GM06990 (cell line): ENCODE data around the gene TARBP2.

Experiments used
- DNase-seq: peaks from one replicate; pipeline ENCODE4 v3.0.0-alpha.2; 2011; ENCODE audit not compliant: insufficient read length; ENCODE audit errors: extremely low read depth
- H3K27me3 ChIP-seq: replicated peaks from 2 replicates; pipeline ENCODE4 v1.6.0; 2011; ENCODE audit warnings: low read length; ENCODE audit not compliant: control insufficient read depth, insufficient read depth
- H3K36me3 ChIP-seq: 2 replicates; pipeline ENCODE4 v1.5.1; 2011; ENCODE audit warnings: low read length; ENCODE audit not compliant: control insufficient read depth, insufficient read depth
- H3K4me3 ChIP-seq: replicated peaks from 2 replicates; pipeline ENCODE4 v1.5.1; 2011; ENCODE audit warnings: low read depth, mild to moderate bottlenecking, control low read depth, low read length
- TF ChIP-seq, protein P1 (sequence below): IDR thresholded peaks from 2 replicates; pipeline ENCODE4 v1.5.1; 2011; ENCODE audit warnings: low read length, control low read depth, mild to moderate bottlenecking, inconsistent platforms; ENCODE audit not compliant: insufficient read depth, poor library complexity, severe bottlenecking

Gene TARBP2

DNA sequence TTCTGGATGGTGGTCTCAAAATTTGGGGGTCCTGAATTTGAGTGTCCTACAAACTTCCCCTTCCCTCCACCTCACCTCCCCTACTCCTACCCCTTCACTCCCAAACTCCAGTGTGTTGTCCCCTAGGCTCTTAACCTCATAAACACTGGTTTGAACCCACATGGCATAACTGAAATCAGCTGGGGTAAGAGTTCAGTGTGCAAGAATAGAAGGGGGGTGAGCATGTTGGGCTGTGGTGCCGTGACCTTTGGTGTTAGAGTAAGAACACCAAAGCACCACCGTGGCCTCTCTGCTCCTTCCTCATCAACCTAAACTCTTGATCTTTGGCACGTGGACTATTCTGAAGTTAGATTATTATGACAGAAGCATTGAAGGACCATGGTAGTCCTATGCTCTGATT, 38.1 kb upstream of the TARBP2 start:
- no peak for DNase-seq
- Histone ChIP-seq H3K4me3 (no peak overlapping the region), H3K36me3 (peaks cover 61% of the 10 kb centered on the region), H3K27me3 (no peaks in the 10 kb centered on the region)
- TF ChIP-seq, protein P1, sequence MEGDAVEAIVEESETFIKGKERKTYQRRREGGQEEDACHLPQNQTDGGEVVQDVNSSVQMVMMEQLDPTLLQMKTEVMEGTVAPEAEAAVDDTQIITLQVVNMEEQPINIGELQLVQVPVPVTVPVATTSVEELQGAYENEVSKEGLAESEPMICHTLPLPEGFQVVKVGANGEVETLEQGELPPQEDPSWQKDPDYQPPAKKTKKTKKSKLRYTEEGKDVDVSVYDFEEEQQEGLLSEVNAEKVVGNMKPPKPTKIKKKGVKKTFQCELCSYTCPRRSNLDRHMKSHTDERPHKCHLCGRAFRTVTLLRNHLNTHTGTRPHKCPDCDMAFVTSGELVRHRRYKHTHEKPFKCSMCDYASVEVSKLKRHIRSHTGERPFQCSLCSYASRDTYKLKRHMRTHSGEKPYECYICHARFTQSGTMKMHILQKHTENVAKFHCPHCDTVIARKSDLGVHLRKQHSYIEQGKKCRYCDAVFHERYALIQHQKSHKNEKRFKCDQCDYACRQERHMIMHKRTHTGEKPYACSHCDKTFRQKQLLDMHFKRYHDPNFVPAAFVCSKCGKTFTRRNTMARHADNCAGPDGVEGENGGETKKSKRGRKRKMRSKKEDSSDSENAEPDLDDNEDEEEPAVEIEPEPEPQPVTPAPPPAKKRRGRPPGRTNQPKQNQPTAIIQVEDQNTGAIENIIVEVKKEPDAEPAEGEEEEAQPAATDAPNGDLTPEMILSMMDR, result no peak

DNA sequence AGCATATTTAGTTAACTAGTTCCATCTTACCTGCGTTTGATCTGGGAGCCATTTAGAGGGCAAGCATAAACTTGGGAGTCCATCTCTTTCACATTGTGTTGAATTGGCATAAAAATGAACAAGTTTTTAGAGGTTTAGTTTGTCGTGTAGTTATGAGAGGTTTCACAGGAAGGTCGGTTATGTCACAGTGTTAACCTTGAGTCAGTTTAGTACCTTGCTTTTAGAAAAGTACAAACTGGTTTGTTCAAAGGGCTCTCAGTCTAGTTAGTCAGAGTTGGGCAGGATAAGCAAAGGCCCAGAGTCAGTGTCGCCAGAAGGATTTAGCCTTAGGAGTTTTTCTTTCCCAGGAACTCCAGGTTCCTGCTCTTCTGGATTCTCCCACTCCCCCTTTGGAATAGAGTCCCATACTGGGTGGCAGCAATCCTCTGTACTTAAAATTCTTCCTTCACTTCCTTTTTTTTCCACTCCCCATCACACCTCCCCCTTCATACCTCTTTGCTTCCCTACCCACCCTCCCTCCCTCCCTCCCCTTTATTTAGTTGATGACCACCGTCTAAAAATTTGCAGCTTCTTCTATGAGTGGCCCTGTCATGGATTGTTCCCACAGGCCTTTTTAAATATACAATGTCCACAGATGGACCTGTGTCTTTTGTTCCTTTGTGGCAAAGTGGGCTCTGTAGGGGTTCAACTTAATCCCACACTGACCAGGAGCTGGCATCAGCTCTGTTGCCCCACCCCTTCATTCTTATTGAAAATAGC, 37.1 kb upstream of the TARBP2 start:
- TF ChIP-seq, protein P1, result no peak
- no peaks in the 10 kb centered on the region for H3K27me3 ChIP-seq
- no peak overlapping the region for H3K4me3 ChIP-seq
- no peak for DNase-seq
- peaks cover 63% of the 10 kb centered on the region for H3K36me3 ChIP-seq

DNA sequence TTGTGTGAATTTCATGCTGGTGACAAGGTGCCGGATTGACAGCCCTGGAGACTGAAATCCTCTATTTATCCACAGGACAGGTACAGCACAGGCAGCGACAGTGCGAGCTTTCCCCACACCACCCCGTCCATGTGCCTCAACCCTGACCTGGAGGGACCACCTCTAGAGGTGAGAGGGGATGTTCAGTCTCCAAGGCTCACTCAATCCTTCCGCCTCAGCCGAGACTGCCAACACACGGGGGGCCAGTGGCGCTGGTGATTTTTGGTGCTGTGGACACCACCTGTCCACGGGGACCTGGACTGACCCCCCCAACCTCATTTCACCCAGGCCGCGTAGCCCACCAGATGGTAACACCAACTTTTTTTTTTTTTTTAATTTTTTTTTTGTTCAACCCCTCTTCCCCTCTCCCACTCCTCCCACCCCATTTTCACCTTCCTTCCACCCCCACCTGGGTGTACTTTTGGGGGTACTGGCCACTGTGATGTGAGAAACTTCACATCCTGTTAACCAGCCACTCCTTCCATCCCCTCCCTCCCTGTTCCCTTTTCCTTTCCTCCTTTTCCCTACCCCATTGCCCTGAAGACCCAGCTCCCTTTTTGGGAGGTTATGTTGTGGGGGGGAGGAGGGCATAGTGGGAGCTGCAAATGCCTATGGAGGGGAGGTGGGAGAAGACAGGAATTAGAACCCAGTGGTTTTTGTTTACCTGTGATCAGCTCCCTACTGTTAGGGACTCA, 36.2 kb upstream of the TARBP2 start:
- no peak for DNase-seq
- TF ChIP-seq, protein P1, result no peak

DNA sequence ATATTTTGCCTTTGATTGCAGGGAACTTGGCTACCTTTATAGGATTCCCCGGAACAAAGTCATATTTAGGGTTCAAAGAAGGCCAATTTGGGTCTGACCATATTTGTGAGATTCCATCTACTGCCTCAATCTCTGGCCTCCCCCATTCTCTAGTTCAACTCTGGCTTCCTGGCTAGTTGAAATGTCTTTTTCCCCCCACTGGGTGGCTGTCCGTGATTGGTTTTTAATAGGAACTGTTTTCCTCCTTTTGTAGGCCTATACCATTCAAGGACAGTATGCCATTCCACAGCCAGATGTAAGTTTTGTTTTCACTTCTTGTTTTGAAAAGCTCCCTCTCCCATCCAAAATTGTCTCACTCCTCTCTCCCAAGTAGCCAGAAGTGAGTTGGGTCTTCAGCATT, 35.4 kb upstream of the TARBP2 start:
- Histone ChIP-seq H3K4me3 (no peak overlapping the region), H3K27me3 (no peaks in the 10 kb centered on the region), H3K36me3 (peaks cover 60% of the 10 kb centered on the region)
- TF ChIP-seq, protein P1, result no peak
- no peak for DNase-seq

More for the DNA sequence above, 36.2 kb upstream of the TARBP2 start:
- no peaks in the 10 kb centered on the region for H3K27me3 ChIP-seq
- peaks cover 62% of the 10 kb centered on the region for H3K36me3 ChIP-seq
- H3K4me3 ChIP-seq, result no peak overlapping the region

DNA sequence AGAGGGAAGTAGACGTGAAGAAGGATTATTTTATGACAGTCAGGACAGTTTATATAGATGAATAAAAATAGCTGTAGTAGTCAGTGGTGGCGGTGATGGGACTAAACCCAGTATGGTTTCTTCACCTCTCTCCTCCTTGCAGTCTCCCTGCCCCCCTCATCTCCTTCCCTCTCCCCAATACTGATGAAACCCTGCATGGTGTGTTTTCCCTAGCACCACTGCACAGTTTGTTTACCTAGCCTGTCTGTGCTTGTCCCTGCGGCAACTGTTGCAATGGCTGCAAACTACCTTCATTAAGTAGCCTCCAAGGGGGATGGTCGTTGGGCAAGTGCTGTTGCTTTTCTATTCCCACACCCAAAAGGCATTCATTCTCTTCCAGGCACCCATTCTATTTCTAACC, 34.4 kb upstream of the TARBP2 start:
- Histone ChIP-seq H3K4me3 (no peak overlapping the region), H3K27me3 (no peaks in the 10 kb centered on the region), H3K36me3 (peaks cover 56% of the 10 kb centered on the region)
- no peak for DNase-seq
- TF ChIP-seq, protein P1, result no peak
